ENCODE measurements around the gene PGAP3.
"Not testable (repeated sequence)": the region's sequence is repeated elsewhere in the genome, so short reads cannot be mapped to it uniquely, and the experiment has no call there.

Gene PGAP3

DNA sequence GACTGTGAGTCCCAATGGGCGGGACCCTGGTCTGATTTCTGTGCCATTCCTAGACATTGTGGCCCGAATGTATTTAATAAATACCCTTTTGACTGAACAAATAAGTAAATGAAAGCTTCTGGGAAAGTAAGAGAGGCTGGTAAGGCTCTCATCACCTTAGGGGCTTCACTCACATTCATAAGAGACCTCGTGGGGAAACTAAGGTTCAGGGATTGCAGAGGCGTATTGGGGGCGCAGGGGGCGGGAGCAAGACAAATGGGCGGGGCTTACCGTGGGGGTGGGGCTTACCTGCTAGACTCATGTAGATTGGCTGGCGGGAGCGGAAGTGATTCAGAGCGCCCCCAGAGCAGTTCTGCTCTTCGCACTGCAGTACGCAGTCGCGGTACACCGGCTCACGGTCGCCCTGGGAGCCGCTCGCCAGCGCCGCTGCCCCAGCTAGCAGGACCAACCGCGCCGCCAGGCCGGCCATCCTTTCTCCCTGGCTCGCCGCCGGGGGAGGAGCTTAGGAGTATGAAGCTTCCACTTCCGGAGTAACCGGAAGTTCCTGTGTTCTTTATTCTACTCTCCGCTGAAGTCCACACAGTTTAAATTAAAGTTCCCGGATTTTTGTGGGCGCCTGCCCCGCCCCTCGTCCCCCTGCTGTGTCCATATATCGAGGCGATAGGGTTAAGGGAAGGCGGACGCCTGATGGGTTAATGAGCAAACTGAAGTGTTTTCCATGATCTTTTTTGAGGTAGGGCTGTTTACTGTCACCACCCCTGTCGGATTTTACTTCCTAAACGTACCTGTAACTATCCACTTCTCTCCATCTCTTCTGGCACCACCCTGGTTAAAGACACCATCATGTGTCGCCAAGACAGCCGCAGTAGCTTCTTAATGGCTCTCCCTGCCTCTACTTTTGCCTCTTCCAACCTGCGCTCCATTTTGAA is at the start of gene PGAP3:
Gene PGAP3 (minus strand): TSS at position 512 of the 929 bp plus-strand sequence. CDS start 43 bp downstream, at position 469.
- peak; percentile 73 for DNase-seq (ENCODE audit: low read depth)

DNA sequence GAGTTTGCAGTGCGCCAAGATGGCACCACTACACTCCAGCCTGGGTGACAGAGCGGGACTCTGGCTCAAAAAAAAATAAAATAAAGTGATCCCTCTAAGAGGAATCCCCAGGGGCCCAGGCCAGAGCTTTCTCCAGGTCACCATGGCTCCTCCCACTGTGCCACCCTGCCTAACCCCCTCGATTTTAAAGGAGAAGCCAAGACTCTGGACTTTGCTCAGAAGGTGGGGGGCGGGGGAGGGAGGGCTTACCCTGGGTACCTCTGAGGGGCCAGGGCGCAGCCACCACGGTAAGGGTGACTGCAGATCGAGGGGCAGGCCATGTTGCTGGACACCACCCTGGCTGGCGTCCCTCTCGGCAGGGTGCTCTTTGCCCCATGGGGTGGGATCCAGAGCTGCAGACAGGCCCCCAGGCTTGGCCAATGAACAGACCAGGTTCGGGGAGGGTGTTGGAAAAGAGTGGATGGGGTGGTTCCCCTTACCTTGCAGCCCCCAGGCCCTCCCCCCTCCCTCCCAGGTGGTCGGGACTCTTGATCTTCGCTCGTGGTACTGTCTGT is 49.4 kb upstream of the PGAP3 start:
- no peak for DNase-seq (ENCODE audit: low read depth)

DNA sequence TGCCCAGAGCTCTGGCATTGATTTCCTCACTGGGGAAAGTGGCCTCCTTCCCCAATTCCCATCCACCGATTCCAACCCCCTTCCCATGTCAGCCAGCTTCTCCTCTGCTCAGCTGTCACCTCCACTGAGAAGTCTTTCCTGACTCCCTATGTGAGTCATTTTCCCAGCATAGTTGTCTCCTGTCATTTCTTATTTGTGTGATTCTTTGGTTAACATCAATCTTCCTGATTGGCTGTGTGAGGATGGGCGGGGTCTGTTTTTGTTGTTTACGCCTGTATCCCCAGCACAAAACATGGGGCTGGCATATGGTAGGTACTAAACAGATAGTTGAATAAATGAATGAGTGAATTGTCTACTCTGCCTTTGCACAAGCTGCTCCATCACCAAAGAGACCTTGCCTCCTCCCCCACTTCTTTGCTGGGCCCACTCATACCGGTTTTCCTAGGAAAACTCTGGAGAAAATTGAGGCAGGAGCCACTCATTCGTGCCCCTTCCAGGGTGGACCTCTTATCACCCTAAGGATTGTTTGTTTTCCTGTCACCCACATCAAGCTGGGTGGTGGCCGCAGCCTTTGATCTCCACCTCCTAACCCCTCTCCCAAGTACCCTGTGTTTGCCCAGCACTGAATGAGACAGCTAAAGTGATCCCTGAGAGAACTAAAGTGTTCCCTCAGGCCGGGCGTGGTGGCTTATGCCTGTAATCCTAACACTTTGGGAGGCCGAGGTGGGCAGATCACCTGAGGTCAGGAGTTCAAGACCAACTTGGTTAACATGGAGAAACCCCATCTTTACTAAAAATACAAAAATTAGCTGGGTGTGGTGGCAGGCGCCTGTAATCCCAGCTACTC is 48.7 kb upstream of the PGAP3 start:
- DNase-seq (ENCODE audit: low read depth): no peak

GRCh38 chr17:39735882-39736281 is 48.0 kb upstream of the PGAP3 start:
- DNase-seq (ENCODE audit: low read depth): no peak

DNA sequence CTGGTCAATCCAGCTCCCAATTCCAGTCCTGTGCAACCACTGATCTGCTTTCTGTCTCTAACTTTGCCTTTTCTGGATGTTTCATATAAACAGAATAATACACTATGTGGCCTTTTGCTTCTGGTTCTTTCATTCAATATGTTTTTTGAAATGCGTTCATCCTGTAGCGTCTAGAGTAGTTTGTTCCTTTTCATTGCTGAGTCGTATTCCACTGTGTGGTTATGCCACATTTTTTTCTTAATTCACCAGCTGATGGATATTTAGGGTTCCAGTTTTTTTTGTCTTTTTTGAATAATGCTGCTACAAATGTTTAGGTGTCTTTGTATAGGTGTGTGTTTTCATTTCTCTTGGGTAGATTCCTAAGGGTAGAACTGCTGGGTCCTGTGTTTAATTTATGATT is 44.7 kb upstream of the PGAP3 start:
- no peak for DNase-seq (ENCODE audit: low read depth)

- peak; percentile 90 for DNase-seq (ENCODE audit: low read depth)
Measured at GRCh38 chr17:39730095-39730921, 42.5 kb upstream of the PGAP3 start, which contains the start of gene MIEN1. TSS of gene MIEN1 (minus strand) at chr17:39730532. CDS start at chr17:39730495, 37 bp downstream.

DNA sequence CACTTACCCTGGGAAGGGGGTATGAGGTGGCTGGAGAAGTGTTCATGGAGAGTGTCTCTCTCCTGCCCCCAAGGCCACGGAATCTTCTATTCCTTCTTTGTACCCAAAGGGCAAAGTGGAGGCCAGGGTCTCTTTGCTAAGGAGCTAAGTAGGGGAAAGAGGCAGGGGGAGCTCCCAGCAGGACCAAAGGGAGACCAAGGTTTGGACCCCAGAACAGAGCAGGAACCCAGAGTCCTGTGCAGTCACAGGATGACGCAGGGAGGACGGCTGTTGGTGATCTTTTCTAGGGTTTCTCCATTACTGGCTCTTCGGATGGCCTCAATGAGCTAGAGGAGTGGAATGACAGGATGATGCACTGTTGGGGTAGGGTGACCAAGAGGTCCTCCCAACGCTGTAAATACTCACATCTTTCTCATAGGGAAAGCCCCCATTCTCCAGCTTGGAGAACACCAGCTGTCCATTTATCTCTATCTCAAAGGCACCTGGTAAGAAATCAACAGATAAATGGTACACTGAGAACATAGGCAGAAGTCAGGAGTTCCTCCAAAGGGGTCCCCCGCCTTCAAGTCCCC is 41.5 kb upstream of the PGAP3 start:
- no peak for DNase-seq (ENCODE audit: low read depth)

GRCh38 chr17:39727556-39727955 is 39.7 kb upstream of the PGAP3 start:
- DNase-seq (ENCODE audit: low read depth): no peak

DNA sequence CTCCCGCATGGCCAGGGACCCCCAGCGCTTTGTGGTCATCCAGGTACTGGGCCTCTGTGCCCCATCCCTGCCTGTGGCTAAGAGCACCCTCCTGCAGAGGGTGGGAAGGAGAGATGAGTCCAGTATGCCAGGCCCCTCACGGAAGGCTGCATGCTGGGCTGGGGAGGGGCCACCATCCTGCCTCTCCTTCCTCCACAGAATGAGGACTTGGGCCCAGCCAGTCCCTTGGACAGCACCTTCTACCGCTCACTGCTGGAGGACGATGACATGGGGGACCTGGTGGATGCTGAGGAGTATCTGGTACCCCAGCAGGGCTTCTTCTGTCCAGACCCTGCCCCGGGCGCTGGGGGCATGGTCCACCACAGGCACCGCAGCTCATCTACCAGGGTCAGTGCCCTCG is 38.8 kb upstream of the PGAP3 start:
- no peak for DNase-seq (ENCODE audit: low read depth)

DNA sequence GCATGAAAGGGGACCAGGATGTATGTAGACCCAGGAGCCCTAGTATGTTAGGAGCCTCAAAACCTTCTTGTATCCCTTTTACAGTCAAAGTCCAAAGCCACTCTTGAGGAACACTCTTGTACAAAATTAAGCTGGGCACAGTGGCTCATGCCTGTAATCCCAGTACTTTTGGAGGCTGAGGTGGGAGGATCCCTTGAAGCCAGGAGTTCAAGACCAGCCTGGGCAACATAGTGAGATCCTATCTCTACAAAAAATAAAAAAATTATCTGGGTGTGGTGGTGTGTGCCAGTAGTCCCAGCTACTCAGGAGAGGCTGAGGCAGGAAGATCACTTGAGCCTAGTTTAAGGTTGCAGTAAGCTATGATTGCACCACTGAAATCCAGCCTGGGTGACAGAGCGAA is 38.1 kb upstream of the PGAP3 start:
- DNase-seq (ENCODE audit: low read depth): not testable (repeated sequence)

- no peak for DNase-seq (ENCODE audit: low read depth)
Measured at GRCh38 chr17:39724731-39725130, 36.9 kb upstream of the PGAP3 start.

DNA sequence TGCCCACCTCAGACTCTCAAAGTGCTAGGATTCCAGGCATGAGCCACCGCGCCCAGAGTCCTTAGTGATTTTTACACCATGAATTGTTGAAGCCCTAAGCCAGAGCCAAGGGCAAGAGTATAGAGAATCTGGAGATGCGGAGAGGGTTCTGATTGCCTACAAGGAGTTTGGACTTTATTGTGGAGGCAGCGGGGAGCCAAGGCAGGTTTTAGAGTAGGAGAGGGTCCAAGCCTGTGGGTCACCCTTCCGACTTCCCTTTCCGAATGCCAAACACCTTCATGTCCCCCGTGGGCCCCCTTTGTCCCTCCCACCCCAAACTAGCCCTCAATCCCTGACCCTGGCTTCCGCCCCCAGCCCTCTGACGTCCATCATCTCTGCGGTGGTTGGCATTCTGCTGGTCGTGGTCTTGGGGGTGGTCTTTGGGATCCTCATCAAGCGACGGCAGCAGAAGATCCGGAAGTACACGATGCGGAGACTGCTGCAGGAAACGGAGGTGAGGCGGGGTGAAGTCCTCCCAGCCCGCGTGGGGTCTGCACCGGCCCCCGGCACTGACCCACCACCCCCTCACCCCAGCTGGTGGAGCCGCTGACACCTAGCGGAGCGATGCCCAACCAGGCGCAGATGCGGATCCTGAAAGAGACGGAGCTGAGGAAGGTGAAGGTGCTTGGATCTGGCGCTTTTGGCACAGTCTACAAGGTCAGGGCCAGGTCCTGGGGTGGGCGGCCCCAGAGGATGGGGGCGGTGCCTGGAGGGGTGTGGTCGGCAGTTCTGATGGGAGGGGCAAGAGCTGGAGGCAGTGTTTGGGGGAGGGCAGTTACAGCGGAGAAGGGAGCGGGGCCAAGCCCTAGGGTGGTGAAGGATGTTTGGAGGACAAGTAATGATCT is 35.4 kb upstream of the PGAP3 start:
- no peak for DNase-seq (ENCODE audit: low read depth)

DNA sequence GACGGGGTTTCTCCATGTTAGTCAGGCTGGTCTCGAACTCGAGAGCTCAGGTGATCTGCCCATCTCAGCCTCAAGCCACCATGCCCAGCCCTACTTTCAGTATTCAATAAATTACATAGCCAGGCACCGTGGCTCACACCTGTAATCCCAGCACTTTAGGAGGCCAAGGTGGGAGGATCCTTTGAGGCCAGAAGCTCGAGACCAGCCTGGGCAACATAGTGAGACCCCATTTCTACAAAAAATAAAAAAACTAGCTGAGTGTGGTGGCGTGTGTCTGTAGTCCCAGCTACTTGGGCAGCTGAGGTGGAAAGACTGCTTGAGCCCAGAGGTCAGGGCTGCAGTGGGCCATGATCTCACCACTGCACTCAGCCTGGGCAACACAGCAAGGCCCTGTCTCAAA is 34.2 kb upstream of the PGAP3 start:
- no peak for DNase-seq (ENCODE audit: low read depth)

DNA sequence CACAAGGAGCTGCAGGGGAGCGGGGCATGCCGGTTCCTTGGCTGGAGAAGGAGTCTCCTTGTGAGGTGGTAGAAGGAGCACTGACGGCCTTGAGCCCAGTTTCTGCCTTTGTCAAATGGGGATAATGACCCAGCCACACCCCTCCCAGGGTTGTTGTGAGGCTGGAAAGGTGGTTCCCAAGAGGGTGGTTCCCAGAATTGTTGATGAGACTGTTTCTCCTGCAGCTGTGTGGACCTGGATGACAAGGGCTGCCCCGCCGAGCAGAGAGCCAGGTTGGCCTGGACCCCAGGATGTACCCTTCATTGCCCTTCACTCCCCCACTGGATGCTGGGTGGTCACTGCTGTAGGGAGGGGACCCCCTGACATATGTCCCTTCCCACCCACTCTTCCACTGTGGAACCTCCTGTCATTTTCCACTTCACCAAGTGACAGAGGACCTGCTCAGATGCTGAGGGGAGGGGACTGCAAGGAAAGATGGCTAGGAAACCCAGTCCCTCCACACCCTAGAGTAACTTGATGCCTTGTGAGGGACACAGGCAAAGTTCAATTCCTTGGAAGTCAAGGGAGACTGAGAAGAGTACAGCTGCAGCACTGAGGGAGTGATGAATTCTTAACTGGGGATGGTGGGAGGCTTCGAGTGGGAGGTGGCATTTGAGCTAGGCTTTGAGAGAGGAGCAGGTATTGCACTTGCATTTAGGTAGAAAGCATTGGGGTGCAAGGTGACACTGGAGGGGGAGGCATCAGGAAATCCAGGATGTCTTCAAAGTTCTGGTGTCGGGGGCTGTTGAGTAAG is 31.9 kb upstream of the PGAP3 start:
- DNase-seq (ENCODE audit: low read depth): no peak

GRCh38 chr17:39717660-39718059 is 29.8 kb upstream of the PGAP3 start:
- no peak for DNase-seq (ENCODE audit: low read depth)

GRCh38 chr17:39716879-39717536 is 29.2 kb upstream of the PGAP3 start:
- DNase-seq (ENCODE audit: low read depth): no peak

GRCh38 chr17:39716073-39716818 is 28.4 kb upstream of the PGAP3 start:
- DNase-seq (ENCODE audit: low read depth): no peak
